ENCODE data around the gene FCHO2. TPM values are rescaled to one million over a fixed set of nuclear protein-coding genes. Genes with fewer than 3 reads are reported as not detected.
A peak's percentile ranks its signal among the peaks of the same experiment; 100 is the strongest.
"Not testable (repeated sequence)": the region's sequence is repeated elsewhere in the genome, so short reads cannot be mapped to it uniquely, and the experiment has no call there.

FCHO2 gene, protein sequence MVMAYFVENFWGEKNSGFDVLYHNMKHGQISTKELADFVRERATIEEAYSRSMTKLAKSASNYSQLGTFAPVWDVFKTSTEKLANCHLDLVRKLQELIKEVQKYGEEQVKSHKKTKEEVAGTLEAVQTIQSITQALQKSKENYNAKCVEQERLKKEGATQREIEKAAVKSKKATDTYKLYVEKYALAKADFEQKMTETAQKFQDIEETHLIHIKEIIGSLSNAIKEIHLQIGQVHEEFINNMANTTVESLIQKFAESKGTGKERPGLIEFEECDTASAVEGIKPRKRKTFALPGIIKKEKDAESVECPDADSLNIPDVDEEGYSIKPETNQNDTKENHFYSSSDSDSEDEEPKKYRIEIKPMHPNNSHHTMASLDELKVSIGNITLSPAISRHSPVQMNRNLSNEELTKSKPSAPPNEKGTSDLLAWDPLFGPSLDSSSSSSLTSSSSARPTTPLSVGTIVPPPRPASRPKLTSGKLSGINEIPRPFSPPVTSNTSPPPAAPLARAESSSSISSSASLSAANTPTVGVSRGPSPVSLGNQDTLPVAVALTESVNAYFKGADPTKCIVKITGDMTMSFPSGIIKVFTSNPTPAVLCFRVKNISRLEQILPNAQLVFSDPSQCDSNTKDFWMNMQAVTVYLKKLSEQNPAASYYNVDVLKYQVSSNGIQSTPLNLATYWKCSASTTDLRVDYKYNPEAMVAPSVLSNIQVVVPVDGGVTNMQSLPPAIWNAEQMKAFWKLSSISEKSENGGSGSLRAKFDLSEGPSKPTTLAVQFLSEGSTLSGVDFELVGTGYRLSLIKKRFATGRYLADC
- total RNA-seq = 1 to 10 TPM; 1.3 TPM

- peaks cover 43% of the 10 kb centered on the region for H3K27me3 Mint-ChIP-seq
- DNase-seq = peak; percentile 95
- H3K27ac Mint-ChIP-seq = peak within 1 kb of the TSS; percentile 49
- intact Hi-C loops (cut with micrococcal nuclease) = loop anchor here (1.0 to 5.0 kb wide), 5 partner anchors 139 to 491 kb away; partner anchors contain the start of genes FOXD1 and TNPO1
- no peaks in the 10 kb centered on the region for H3K36me3 Mint-ChIP-seq
- ChIA-PET CTCF (interaction anchor here (0.8 to 1.6 kb wide), 12 partner anchors 13 to 496 kb away, joined by 3 to 4 read pairs (median 3); no protein-coding TSS in a partner anchor), POLR2A (interaction anchor here (1.0 kb wide), 1 partner anchor 107 kb away, joined by 3 read pairs; no protein-coding TSS in a partner anchor)
- H3K9me3 Mint-ChIP-seq = no peaks in the 10 kb centered on the region
- H3K4me1 Mint-ChIP-seq (ENCODE audit: low read depth) = peaks cover 14% of the 10 kb centered on the region
- H3K4me3 Mint-ChIP-seq = peak within 1 kb of the TSS; percentile 87
Measured at GRCh38 chr5:72955768-72956323, at the start of gene FCHO2. TSS of gene FCHO2 (plus strand) at chr5:72956041. CDS start at chr5:72956097, 56 bp downstream.

- ChIA-PET POLR2A (interaction anchor here (1.6 kb wide), 1 partner anchor 27 kb away, joined by 3 read pairs; no protein-coding TSS in a partner anchor), CTCF (interaction anchor here (0.6 kb wide), 1 partner anchor 650 kb away, joined by 3 read pairs; no protein-coding TSS in a partner anchor)
- Mint-ChIP-seq H3K27ac (no peak overlapping the region), H3K36me3 (peaks cover 55% of the 10 kb centered on the region), H3K27me3 (no peaks in the 10 kb centered on the region), H3K4me3 (no peak overlapping the region), H3K9me3 (no peaks in the 10 kb centered on the region), H3K4me1 (ENCODE audit: low read depth) (no peaks in the 10 kb centered on the region)
- DNase-seq = no peak
- intact Hi-C loops (cut with micrococcal nuclease) = no loop called here
Measured at GRCh38 chr5:72906806-72907205, 49.0 kb upstream of the FCHO2 start.

DNA sequence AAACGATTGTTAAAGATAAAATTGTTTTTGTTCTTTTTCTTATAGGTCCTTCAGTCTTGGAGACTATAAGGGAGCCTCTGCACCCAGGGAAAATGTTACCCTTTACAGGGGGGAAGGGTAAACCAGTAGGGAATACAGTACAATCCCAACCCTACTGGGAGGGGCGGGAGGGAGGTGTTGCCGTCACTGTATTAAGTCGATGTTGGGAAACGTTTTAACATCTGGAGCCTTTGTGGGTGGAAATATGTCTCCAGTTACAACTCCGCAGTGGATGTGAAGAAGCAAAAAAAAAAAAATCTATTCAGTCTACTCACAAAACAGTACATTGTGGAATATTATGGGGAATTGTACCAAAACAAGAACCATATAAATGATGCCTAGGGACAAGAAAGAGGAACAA lies 47.2 kb upstream of the FCHO2 start:
- Mint-ChIP-seq H3K36me3 (peaks cover 43% of the 10 kb centered on the region), H3K4me1 (ENCODE audit: low read depth) (no peaks in the 10 kb centered on the region)
- CTCF ChIA-PET = no interaction called here

DNA sequence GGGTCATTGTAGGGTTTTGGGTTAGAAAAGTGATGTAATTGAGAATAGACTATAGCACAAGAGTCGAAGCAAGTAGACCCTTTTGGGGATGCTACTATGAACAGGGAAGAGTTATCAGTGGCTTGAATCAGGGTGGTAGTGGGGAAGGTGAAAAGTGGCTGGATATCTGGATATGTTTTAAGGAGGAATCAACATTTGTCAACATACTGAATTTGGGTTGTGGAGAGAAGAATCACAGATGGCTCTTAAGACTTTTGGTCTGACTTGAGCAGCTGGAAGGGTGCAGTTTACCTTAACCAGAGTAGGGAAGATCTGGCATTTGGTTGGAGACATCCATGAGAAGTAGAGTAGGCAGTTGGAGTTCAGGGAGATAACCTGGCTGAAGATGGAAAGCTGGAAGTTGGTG lies 38.5 kb upstream of the FCHO2 start:
- ChIA-PET POLR2A (no interaction called here), CTCF (no interaction called here)
- no peaks in the 10 kb centered on the region for H3K4me1 Mint-ChIP-seq (ENCODE audit: low read depth)
- no peaks in the 10 kb centered on the region for H3K27me3 Mint-ChIP-seq
- H3K27ac Mint-ChIP-seq = no peak overlapping the region
- intact Hi-C loops (cut with micrococcal nuclease) = no loop called here
- no peak overlapping the region for H3K4me3 Mint-ChIP-seq
- DNase-seq = no peak
- no peaks in the 10 kb centered on the region for H3K9me3 Mint-ChIP-seq
- H3K36me3 Mint-ChIP-seq = no peaks in the 10 kb centered on the region

More for the DNA sequence above, 47.2 kb upstream of the FCHO2 start:
- H3K27ac Mint-ChIP-seq = no peak overlapping the region
- no peak overlapping the region for H3K4me3 Mint-ChIP-seq
- POLR2A ChIA-PET = no interaction called here
- H3K9me3 Mint-ChIP-seq = no peaks in the 10 kb centered on the region
- no peak for DNase-seq
- H3K27me3 Mint-ChIP-seq = no peaks in the 10 kb centered on the region
- intact Hi-C loops (cut with micrococcal nuclease) = no loop called here

GRCh38 chr5:72920690-72921502 lies 34.9 kb upstream of the FCHO2 start:
- Mint-ChIP-seq H3K9me3 (no peaks in the 10 kb centered on the region), H3K27ac (no peak overlapping the region), H3K4me1 (ENCODE audit: low read depth) (no peaks in the 10 kb centered on the region), H3K36me3 (no peaks in the 10 kb centered on the region), H3K27me3 (no peaks in the 10 kb centered on the region), H3K4me3 (no peak overlapping the region)
- ChIA-PET POLR2A (no interaction called here), CTCF (no interaction called here)
- no peak for DNase-seq
- intact Hi-C loops (cut with micrococcal nuclease) = loop anchor here (2.0 kb wide), 1 partner anchor 280 kb away; no protein-coding TSS in a partner anchor

DNA sequence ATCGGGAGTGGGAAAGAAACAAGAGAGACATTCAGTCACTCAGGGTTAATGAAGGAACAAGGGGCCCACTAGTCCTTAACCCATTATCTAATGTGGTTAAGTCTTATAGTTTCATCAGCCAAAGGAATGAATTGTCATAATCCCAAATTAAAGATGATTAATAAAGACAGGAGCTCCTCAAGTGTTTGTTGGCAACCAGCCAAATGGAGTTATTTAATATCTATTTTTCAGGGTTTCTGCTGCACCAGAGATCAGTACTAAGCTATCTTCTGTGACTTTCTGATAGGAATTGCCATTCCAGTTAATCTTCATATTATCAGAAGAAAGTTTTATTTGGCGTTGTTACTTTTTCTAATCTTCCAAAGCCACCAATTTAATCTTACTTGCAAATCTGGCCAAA lies 34.0 kb upstream of the FCHO2 start:
- Mint-ChIP-seq H3K4me1 (ENCODE audit: low read depth) (no peaks in the 10 kb centered on the region), H3K27ac (no peak overlapping the region), H3K36me3 (no peaks in the 10 kb centered on the region), H3K27me3 (peaks cover 3% of the 10 kb centered on the region), H3K4me3 (no peak overlapping the region), H3K9me3 (no peaks in the 10 kb centered on the region)
- POLR2A ChIA-PET = no interaction called here
- intact Hi-C loops (cut with micrococcal nuclease) = loop anchor here (2.0 kb wide), 1 partner anchor 279 kb away; no protein-coding TSS in a partner anchor
- CTCF ChIA-PET = no interaction called here
- DNase-seq = no peak

- no peaks in the 10 kb centered on the region for H3K36me3 Mint-ChIP-seq
- no peaks in the 10 kb centered on the region for H3K9me3 Mint-ChIP-seq
- CTCF ChIA-PET = no interaction called here
- DNase-seq = no peak
- H3K4me1 Mint-ChIP-seq (ENCODE audit: low read depth) = no peaks in the 10 kb centered on the region
- POLR2A ChIA-PET = no interaction called here
- no peak overlapping the region for H3K4me3 Mint-ChIP-seq
- intact Hi-C loops (cut with micrococcal nuclease) = no loop called here
- no peak overlapping the region for H3K27ac Mint-ChIP-seq
- H3K27me3 Mint-ChIP-seq = peaks cover 3% of the 10 kb centered on the region
Measured at GRCh38 chr5:72922422-72922821, 33.4 kb upstream of the FCHO2 start.

GRCh38 chr5:72925336-72926010 lies 30.4 kb upstream of the FCHO2 start:
- H3K4me1 Mint-ChIP-seq (ENCODE audit: low read depth) = no peaks in the 10 kb centered on the region
- H3K27ac Mint-ChIP-seq = no peak overlapping the region
- POLR2A ChIA-PET = no interaction called here
- no peak overlapping the region for H3K4me3 Mint-ChIP-seq
- CTCF ChIA-PET = no interaction called here
- DNase-seq = no peak
- H3K9me3 Mint-ChIP-seq = no peaks in the 10 kb centered on the region
- intact Hi-C loops (cut with micrococcal nuclease) = no loop called here
- H3K36me3 Mint-ChIP-seq = no peaks in the 10 kb centered on the region
- H3K27me3 Mint-ChIP-seq = peaks cover 9% of the 10 kb centered on the region

DNA sequence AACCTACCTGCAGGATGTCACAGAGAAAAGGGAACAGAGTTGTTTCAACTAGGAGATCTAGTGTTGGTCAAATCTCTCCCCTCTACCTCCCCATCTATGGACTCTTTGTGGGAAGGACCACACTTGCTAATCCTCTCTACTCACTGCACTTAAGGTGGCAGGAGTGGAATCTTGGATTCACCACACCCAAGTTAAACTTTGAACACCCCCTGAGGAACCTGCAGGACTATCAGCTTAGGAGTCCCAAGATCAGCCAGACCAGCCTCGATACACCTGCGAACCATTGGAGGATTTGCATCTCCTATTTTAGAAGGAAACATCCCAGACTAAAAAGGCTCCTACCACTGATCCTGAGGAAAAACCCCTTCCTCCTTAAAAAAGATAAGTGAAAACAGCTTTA lies 23.2 kb upstream of the FCHO2 start:
- H3K36me3 Mint-ChIP-seq; CTCF ChIA-PET; H3K9me3 Mint-ChIP-seq; DNase-seq; H3K27ac Mint-ChIP-seq; H3K4me3 Mint-ChIP-seq; POLR2A ChIA-PET; H3K4me1 Mint-ChIP-seq (ENCODE audit: low read depth); intact Hi-C loops (cut with micrococcal nuclease): not testable (repeated sequence)
- peaks cover 19% of the 10 kb centered on the region for H3K27me3 Mint-ChIP-seq

- H3K4me3 Mint-ChIP-seq; POLR2A ChIA-PET; DNase-seq; H3K36me3 Mint-ChIP-seq; intact Hi-C loops (cut with micrococcal nuclease); H3K9me3 Mint-ChIP-seq; H3K4me1 Mint-ChIP-seq (ENCODE audit: low read depth); H3K27ac Mint-ChIP-seq: not testable (repeated sequence)
- CTCF ChIA-PET = interaction anchor here (0.8 kb wide), 1 partner anchor 21 kb away, joined by 3 read pairs; no protein-coding TSS in a partner anchor
- peaks cover 27% of the 10 kb centered on the region for H3K27me3 Mint-ChIP-seq
Measured at GRCh38 chr5:72934953-72935725, 20.7 kb upstream of the FCHO2 start.

GRCh38 chr5:72936893-72937292 lies 18.9 kb upstream of the FCHO2 start:
- Mint-ChIP-seq H3K4me1 (ENCODE audit: low read depth) (no peaks in the 10 kb centered on the region), H3K27me3 (peaks cover 28% of the 10 kb centered on the region), H3K36me3 (no peaks in the 10 kb centered on the region), H3K27ac (no peak overlapping the region), H3K4me3 (no peak overlapping the region), H3K9me3 (no peaks in the 10 kb centered on the region)
- intact Hi-C loops (cut with micrococcal nuclease) = no loop called here
- ChIA-PET CTCF (no interaction called here), POLR2A (no interaction called here)
- DNase-seq = no peak

Measured in activated CD4-positive, alpha-beta memory T cell treated with anti-CD3 and anti-CD28 coated beads for 36 hours (primary cell).